ENCODE results near the gene MTFR1L.

MTFR1L gene

GRCh38 chr1:25795211-25795610 is 24.5 kb upstream of the MTFR1L start:
- Histone ChIP-seq H3K4me1 (ENCODE audit: insufficient read depth, low read length) (peaks cover 15% of the 10 kb centered on the region), H3K27ac (ENCODE audit: low read depth, low read length) (no peak overlapping the region), H3K9ac (ENCODE audit: low read length) (no peak overlapping the region), H3K36me3 (ENCODE audit: insufficient read depth, low read length) (no peaks in the 10 kb centered on the region), H3K27me3 (ENCODE audit: control insufficient read depth in 1 of 2, insufficient read depth in 2 of 2, low read length in 2 of 2) (no peaks in the 10 kb centered on the region), H3K9me3 (ENCODE audit: low read length) (no peaks in the 10 kb centered on the region), H3K4me3 (ENCODE audit: low read depth in 1 of 2, low read length in 2 of 2) (no peak overlapping the region)

DNA sequence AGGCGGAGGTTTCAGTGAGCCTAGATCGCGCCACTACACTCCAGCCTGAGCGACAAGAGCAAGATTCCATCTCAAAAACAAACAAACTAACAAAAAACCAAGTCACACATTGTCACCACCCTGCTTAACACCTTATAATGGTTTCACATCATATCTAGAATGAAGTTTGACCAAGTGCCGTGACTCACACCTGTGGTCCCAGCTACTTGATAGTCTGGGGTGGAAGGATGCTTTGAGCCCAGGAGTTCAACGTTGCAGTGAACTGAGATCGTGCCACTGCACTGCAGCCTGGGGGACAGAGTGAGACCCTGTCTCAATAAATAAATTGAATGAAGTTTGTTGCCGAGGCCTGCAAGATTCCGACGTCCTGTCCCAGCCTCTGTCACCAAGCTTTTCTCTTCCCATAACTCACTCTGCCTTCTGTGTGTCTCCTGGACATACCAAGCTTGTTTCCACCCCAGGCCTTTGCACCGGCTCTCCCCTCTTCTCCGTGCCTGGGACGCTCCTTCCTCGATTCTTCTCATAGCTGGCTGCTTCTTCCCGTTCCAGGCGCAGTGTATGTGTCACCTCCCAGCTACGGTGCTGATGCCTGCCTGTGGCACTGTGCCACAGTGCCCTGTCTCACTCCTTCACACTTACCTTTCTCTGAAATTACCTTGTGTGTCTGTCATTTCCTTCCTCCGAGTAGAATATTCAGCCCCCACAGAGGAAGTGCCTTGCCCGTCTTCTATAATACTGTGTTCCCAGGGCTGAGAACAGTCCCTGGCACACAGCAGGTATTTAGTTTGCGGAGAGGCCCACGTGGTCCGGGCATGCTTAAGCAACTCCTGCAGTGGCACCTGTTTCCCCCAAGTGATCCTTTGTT is 23.6 kb upstream of the MTFR1L start:
- Histone ChIP-seq H3K9me3 (ENCODE audit: low read length) (no peaks in the 10 kb centered on the region), H3K4me1 (ENCODE audit: insufficient read depth, low read length) (peaks cover 21% of the 10 kb centered on the region), H3K27ac (ENCODE audit: low read depth, low read length) (no peak overlapping the region), H3K4me3 (ENCODE audit: low read depth in 1 of 2, low read length in 2 of 2) (no peak overlapping the region), H3K9ac (ENCODE audit: low read length) (no peak overlapping the region), H3K27me3 (ENCODE audit: control insufficient read depth in 1 of 2, insufficient read depth in 2 of 2, low read length in 2 of 2) (no peaks in the 10 kb centered on the region), H3K36me3 (ENCODE audit: insufficient read depth, low read length) (no peaks in the 10 kb centered on the region)

DNA sequence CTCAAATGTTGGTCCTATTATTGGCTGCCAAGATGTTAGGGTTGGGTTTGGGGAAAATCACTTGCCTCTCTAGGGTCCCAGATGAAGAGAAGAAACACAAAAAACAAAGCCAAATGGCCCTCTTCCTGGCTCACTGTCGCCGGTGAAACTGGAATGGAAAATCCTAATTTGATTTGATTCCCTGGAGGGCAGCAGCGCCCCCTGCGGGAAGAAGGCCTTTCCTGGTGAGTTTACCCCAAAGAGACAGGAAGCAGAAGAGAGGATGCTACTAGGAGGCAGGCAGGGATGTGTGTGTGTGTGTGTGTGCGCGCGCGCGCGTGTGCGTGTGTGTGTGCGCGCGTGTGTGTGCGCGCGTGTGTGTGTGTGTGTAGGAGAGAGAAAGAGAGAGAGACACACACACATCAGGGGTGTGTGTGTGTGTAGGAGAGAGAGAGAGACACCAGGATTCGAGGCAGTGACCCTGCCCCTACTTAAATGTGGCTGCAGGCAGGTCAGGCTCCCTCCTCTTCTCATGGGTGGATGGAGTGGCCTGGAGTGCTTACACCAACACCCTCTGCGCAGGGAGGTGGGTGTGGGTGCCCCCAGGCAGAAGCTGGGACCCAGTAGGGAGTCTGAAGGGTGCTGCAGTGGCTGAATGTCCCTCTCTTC is 22.8 kb upstream of the MTFR1L start:
- Histone ChIP-seq H3K9me3 (ENCODE audit: low read length) (no peaks in the 10 kb centered on the region), H3K9ac (ENCODE audit: low read length) (no peak overlapping the region), H3K36me3 (ENCODE audit: insufficient read depth, low read length) (no peaks in the 10 kb centered on the region), H3K27me3 (ENCODE audit: control insufficient read depth in 1 of 2, insufficient read depth in 2 of 2, low read length in 2 of 2) (no peaks in the 10 kb centered on the region), H3K27ac (ENCODE audit: low read depth, low read length) (no peak overlapping the region), H3K4me1 (ENCODE audit: insufficient read depth, low read length) (peaks cover 27% of the 10 kb centered on the region), H3K4me3 (ENCODE audit: low read depth in 1 of 2, low read length in 2 of 2) (no peak overlapping the region)

DNA sequence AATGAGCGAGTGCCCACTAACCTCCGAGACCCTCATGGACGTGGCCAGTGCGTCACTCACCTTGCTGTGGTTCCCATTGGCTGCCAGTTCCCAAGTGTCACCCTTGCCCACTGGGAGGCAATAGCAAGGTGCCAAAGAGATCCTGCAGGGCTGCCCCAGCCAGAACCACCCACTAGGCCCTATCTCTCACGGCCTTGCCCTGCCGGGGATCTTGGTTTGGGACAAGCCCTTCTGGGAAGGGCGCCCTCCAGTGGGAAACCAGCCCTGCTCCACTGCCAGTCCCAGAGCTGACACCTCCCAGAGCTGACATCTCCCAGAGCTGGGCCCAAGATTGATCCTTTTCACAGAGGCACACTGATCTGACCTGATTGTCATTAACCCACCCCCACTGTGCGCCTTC is 21.8 kb upstream of the MTFR1L start:
- no peak overlapping the region for H3K27ac ChIP-seq (ENCODE audit: low read depth, low read length)

GRCh38 chr1:25798666-25799351 is 20.9 kb upstream of the MTFR1L start:
- no peaks in the 10 kb centered on the region for H3K36me3 ChIP-seq (ENCODE audit: insufficient read depth, low read length)
- no peak overlapping the region for H3K9ac ChIP-seq (ENCODE audit: low read length)
- H3K4me3 ChIP-seq (ENCODE audit: low read depth in 1 of 2, low read length in 2 of 2): no peak overlapping the region
- H3K27ac ChIP-seq (ENCODE audit: low read depth, low read length): peak overlapping the region; percentile 21
- H3K9me3 ChIP-seq (ENCODE audit: low read length): no peaks in the 10 kb centered on the region
- no peaks in the 10 kb centered on the region for H3K27me3 ChIP-seq (ENCODE audit: control insufficient read depth in 1 of 2, insufficient read depth in 2 of 2, low read length in 2 of 2)
- H3K4me1 ChIP-seq (ENCODE audit: insufficient read depth, low read length): peaks cover 28% of the 10 kb centered on the region

More for the DNA sequence above, 21.8 kb upstream of the MTFR1L start:
- no peak overlapping the region for H3K9ac ChIP-seq (ENCODE audit: low read length)
- H3K4me1 ChIP-seq (ENCODE audit: insufficient read depth, low read length): peaks cover 28% of the 10 kb centered on the region
- H3K9me3 ChIP-seq (ENCODE audit: low read length): no peaks in the 10 kb centered on the region
- no peaks in the 10 kb centered on the region for H3K27me3 ChIP-seq (ENCODE audit: control insufficient read depth in 1 of 2, insufficient read depth in 2 of 2, low read length in 2 of 2)
- no peaks in the 10 kb centered on the region for H3K36me3 ChIP-seq (ENCODE audit: insufficient read depth, low read length)
- no peak overlapping the region for H3K4me3 ChIP-seq (ENCODE audit: low read depth in 1 of 2, low read length in 2 of 2)

GRCh38 chr1:25799352-25799934 is 20.3 kb upstream of the MTFR1L start:
- H3K9ac ChIP-seq (ENCODE audit: low read length): peak overlapping the region; percentile 24
- no peaks in the 10 kb centered on the region for H3K9me3 ChIP-seq (ENCODE audit: low read length)
- H3K27ac ChIP-seq (ENCODE audit: low read depth, low read length): peak overlapping the region; percentile 21
- no peaks in the 10 kb centered on the region for H3K36me3 ChIP-seq (ENCODE audit: insufficient read depth, low read length)
- H3K4me1 ChIP-seq (ENCODE audit: insufficient read depth, low read length): peaks cover 28% of the 10 kb centered on the region
- no peaks in the 10 kb centered on the region for H3K27me3 ChIP-seq (ENCODE audit: control insufficient read depth in 1 of 2, insufficient read depth in 2 of 2, low read length in 2 of 2)
- peak overlapping the region; percentile 24 to 59 for H3K4me3 ChIP-seq (ENCODE audit: low read depth in 1 of 2, low read length in 2 of 2)

- H3K4me1 ChIP-seq (ENCODE audit: insufficient read depth, low read length): peaks cover 28% of the 10 kb centered on the region
- peak within 1 kb of the TSS; percentile 54 to 78 for H3K4me3 ChIP-seq (ENCODE audit: low read depth in 1 of 2, low read length in 2 of 2)
- no peaks in the 10 kb centered on the region for H3K9me3 ChIP-seq (ENCODE audit: low read length)
- no peaks in the 10 kb centered on the region for H3K36me3 ChIP-seq (ENCODE audit: insufficient read depth, low read length)
- H3K27ac ChIP-seq (ENCODE audit: low read depth, low read length): peak within 1 kb of the TSS; percentile 22
- H3K27me3 ChIP-seq (ENCODE audit: control insufficient read depth in 1 of 2, insufficient read depth in 2 of 2, low read length in 2 of 2): no peaks in the 10 kb centered on the region
- H3K9ac ChIP-seq (ENCODE audit: low read length): peak within 1 kb of the TSS; percentile 57
These were observed 19.6 kb upstream of the MTFR1L start, which contains the start of gene SELENON for GRCh38 chr1:25799935-25800702. TSS of gene SELENON (plus strand) at chr1:25800193. CDS start at chr1:25800231, 38 bp downstream.

- H3K36me3 ChIP-seq (ENCODE audit: insufficient read depth, low read length): no peaks in the 10 kb centered on the region
- H3K27me3 ChIP-seq (ENCODE audit: control insufficient read depth in 1 of 2, insufficient read depth in 2 of 2, low read length in 2 of 2): no peaks in the 10 kb centered on the region
- H3K4me3 ChIP-seq (ENCODE audit: low read depth in 1 of 2, low read length in 2 of 2): peak overlapping the region; percentile 54 to 78
- H3K27ac ChIP-seq (ENCODE audit: low read depth, low read length): peak overlapping the region; percentile 22
- peaks cover 34% of the 10 kb centered on the region for H3K4me1 ChIP-seq (ENCODE audit: insufficient read depth, low read length)
- peak overlapping the region; percentile 57 for H3K9ac ChIP-seq (ENCODE audit: low read length)
- no peaks in the 10 kb centered on the region for H3K9me3 ChIP-seq (ENCODE audit: low read length)
These were observed 18.9 kb upstream of the MTFR1L start for GRCh38 chr1:25800703-25801377.

DNA sequence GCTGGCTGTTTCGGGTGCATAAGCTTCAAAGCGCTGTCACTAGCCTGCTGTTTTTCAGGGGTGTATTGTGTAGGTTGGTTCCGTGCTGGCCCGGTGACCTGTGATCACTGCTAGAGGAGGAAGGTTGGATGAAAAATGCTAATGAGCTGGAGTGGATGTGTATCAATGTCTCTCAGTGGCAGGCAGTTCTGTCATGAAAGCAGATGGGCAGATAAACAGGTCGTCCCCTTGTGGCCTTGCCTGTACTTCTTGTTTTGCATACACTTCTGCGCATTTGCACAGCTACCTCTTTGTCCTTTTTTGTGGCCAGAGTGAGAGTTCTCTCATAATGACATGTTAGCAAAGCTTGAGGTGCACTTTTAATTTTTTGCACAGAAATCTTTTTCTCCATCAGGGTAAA is 16.8 kb upstream of the MTFR1L start:
- peaks cover 11% of the 10 kb centered on the region for H3K36me3 ChIP-seq (ENCODE audit: insufficient read depth, low read length)
- no peaks in the 10 kb centered on the region for H3K27me3 ChIP-seq (ENCODE audit: control insufficient read depth in 1 of 2, insufficient read depth in 2 of 2, low read length in 2 of 2)
- H3K4me3 ChIP-seq (ENCODE audit: low read depth in 1 of 2, low read length in 2 of 2): no peak overlapping the region
- no peaks in the 10 kb centered on the region for H3K9me3 ChIP-seq (ENCODE audit: low read length)
- H3K4me1 ChIP-seq (ENCODE audit: insufficient read depth, low read length): peaks cover 33% of the 10 kb centered on the region
- H3K27ac ChIP-seq (ENCODE audit: low read depth, low read length): no peak overlapping the region
- H3K9ac ChIP-seq (ENCODE audit: low read length): no peak overlapping the region

- Histone ChIP-seq H3K4me3 (ENCODE audit: low read depth in 1 of 2, low read length in 2 of 2) (no peak overlapping the region), H3K27me3 (ENCODE audit: control insufficient read depth in 1 of 2, insufficient read depth in 2 of 2, low read length in 2 of 2) (no peaks in the 10 kb centered on the region), H3K9ac (ENCODE audit: low read length) (no peak overlapping the region), H3K4me1 (ENCODE audit: insufficient read depth, low read length) (peaks cover 33% of the 10 kb centered on the region), H3K27ac (ENCODE audit: low read depth, low read length) (no peak overlapping the region), H3K36me3 (ENCODE audit: insufficient read depth, low read length) (peaks cover 11% of the 10 kb centered on the region), H3K9me3 (ENCODE audit: low read length) (no peaks in the 10 kb centered on the region)
These were observed 16.4 kb upstream of the MTFR1L start for GRCh38 chr1:25803368-25803767.
